H1 (cell line): ENCODE measurements around the gene OSBPL9. TPM values are rescaled to one million over a fixed set of nuclear protein-coding genes. Genes with fewer than 3 reads are reported as not detected.

ENCODE experiments used
- CTCF ChIA-PET: fragments of 300-600 bp; sonication (Branson Sonifier 250); formaldehyde crosslinking; loops from one replicate; lab custom pipeline; 2021; ENCODE audit not compliant: partially characterized antibody; lab: Charles Lee
- POLR2A ChIA-PET: fragments of 300-600 bp; sonication (Branson Sonifier 250); formaldehyde crosslinking; loops from one replicate; lab custom pipeline; 2021; ENCODE audit warnings: inconsistent platforms; ENCODE audit not compliant: partially characterized antibody; lab: Charles Lee
- DNase-seq, 2 experiments: peaks; one replicate each; pipeline versions ENCODE4 v3.0.0 to v3.0.0-alpha.2; 2010 to 2022; ENCODE audit warnings: low spot score in 2 of 2, low read depth in 1 of 2, mixed read lengths in 1 of 2
- FAIRE-seq: peaks from 2 replicates; lab custom pipeline; 2011; peaks lifted over from hg19 to GRCh38; lab: Jason Lieb, UNC
- H2AFZ ChIP-seq: 2 replicates; pipeline ENCODE4 v1.8.1; 2012; ENCODE audit warnings: low read length, inconsistent platforms
- H2AK5ac ChIP-seq: 2 replicates; pipeline ENCODE4 v1.6.1; 2013; ENCODE audit warnings: low read depth, low read length
- H2BK120ac ChIP-seq: replicated peaks from 2 replicates; pipeline ENCODE3; 2013; ENCODE audit warnings: low read depth, low read length, inconsistent platforms
- H2BK12ac ChIP-seq: 2 replicates; pipeline ENCODE4 v1.6.1; 2013; ENCODE audit warnings: low read depth, low read length
- H2BK15ac ChIP-seq: 2 replicates; pipeline ENCODE4 v1.6.1; 2013; ENCODE audit warnings: low read length
- H2BK20ac ChIP-seq: 2 replicates; pipeline ENCODE4 v1.6.1; 2013; ENCODE audit warnings: low read length
- H2BK5ac ChIP-seq: 2 replicates; pipeline ENCODE4 v1.6.1; 2013; ENCODE audit warnings: low read depth, low read length
- H3K14ac ChIP-seq: 2 replicates; pipeline ENCODE4 v1.6.1; 2013; ENCODE audit warnings: inconsistent platforms; ENCODE audit not compliant: insufficient read length
- H3K18ac ChIP-seq: 2 replicates; pipeline ENCODE4 v1.6.1; 2013; ENCODE audit warnings: low read length; ENCODE audit errors: extremely low read depth
- H3K23ac ChIP-seq: 2 replicates; pipeline ENCODE4 v1.6.1; 2013; ENCODE audit warnings: inconsistent platforms; ENCODE audit not compliant: insufficient read length
- H3K23me2 ChIP-seq: 2 replicates; pipeline ENCODE4 v1.6.1; 2013; ENCODE audit warnings: low read depth, low read length
- H3K27ac ChIP-seq: 2 replicates; pipeline ENCODE4 v1.6.1; 2011; ENCODE audit warnings: low read depth, low read length, inconsistent platforms
- H3K27me3 ChIP-seq, 4 experiments: replicated peaks in 1 of 4; 1 replicate in 1 of 4; 2 replicates in 3 of 4; pipeline versions ENCODE4 v1.6.1 to v1.8.1; 2011 to 2013; ENCODE audit warnings: low read length in 3 of 4, mild to moderate bottlenecking in 3 of 4, inconsistent platforms in 2 of 4, mixed read lengths in 2 of 4, moderate library complexity in 1 of 4; ENCODE audit not compliant: control insufficient read depth in 3 of 4, insufficient read depth in 3 of 4; ENCODE audit errors: extremely low read depth in 1 of 4
- H3K36me3 ChIP-seq, 4 experiments: 2 replicates each; pipeline versions ENCODE4 v1.6.1 to v1.8.1; 2011 to 2013; ENCODE audit warnings: mild to moderate bottlenecking in 4 of 4, low read length in 3 of 4, moderate library complexity in 2 of 4, control low read depth in 1 of 4, inconsistent platforms in 1 of 4; ENCODE audit not compliant: insufficient read depth in 4 of 4, control insufficient read depth in 2 of 4
- H3K4ac ChIP-seq: replicated peaks from 2 replicates; pipeline ENCODE3; 2013; ENCODE audit warnings: low read length, low read depth, mixed read lengths, inconsistent platforms; ENCODE audit not compliant: insufficient read length
- H3K4me1 ChIP-seq, 4 experiments: replicated peaks in 1 of 4; 1 replicate in 1 of 4; 2 replicates in 3 of 4; pipeline versions ENCODE4 v1.6.1 to v1.8.1; 2011 to 2013; ENCODE audit warnings: low read length in 3 of 4, inconsistent platforms in 2 of 4, mixed read lengths in 1 of 4; ENCODE audit not compliant: insufficient read depth in 4 of 4, control insufficient read depth in 3 of 4
- H3K4me2 ChIP-seq, 2 experiments: 2 replicates each; pipeline versions ENCODE4 v1.6.1 to v1.8.1; 2011 to 2013; ENCODE audit warnings: low read depth in 2 of 2, low read length in 2 of 2, control low read depth in 1 of 2, inconsistent platforms in 1 of 2, mild to moderate bottlenecking in 1 of 2; ENCODE audit not compliant: insufficient read depth in 1 of 2
- H3K4me3 ChIP-seq, 4 experiments: fragments of 200-600, 300-600 bp in 1 of 4; sonication (generic), shearing (Covaris generic), sonication (Bioruptor Twin) in 1 of 4; 2 replicates each; pipeline versions ENCODE4 v1.5.1 to v1.8.1; 2011 to 2016; ENCODE audit warnings: low read length in 4 of 4, low read depth in 3 of 4, control low read depth in 2 of 4, inconsistent platforms in 2 of 4, mild to moderate bottlenecking in 2 of 4, mixed read lengths in 1 of 4, moderate library complexity in 1 of 4; ENCODE audit not compliant: insufficient read depth in 2 of 4; ENCODE audit errors: extremely low read depth in 1 of 4
- H3K56ac ChIP-seq: replicated peaks from 2 replicates; pipeline ENCODE3; 2013; ENCODE audit warnings: low read depth, mild to moderate bottlenecking, mixed read lengths, low read length, inconsistent platforms; ENCODE audit not compliant: insufficient read length
- H3K79me1 ChIP-seq: 2 replicates; pipeline ENCODE4 v1.6.1; 2013; ENCODE audit warnings: low read depth, low read length, control low read depth
- H3K79me2 ChIP-seq, 2 experiments: 2 replicates each; pipeline versions ENCODE4 v1.6.1 to v1.8.1; 2012 to 2013; ENCODE audit warnings: low read length in 2 of 2, mild to moderate bottlenecking in 2 of 2, inconsistent platforms in 1 of 2; ENCODE audit not compliant: insufficient read depth in 2 of 2, control insufficient read depth in 1 of 2
- H3K9ac ChIP-seq, 4 experiments: replicated peaks in 1 of 4; 1 replicate in 1 of 4; 2 replicates in 3 of 4; pipeline versions ENCODE4 v1.6.1 to v1.8.1; 2011 to 2013; ENCODE audit warnings: low read depth in 3 of 4, low read length in 3 of 4, control low read depth in 2 of 4, mild to moderate bottlenecking in 2 of 4, moderate library complexity in 2 of 4, inconsistent platforms in 1 of 4; ENCODE audit errors: extremely low read depth in 1 of 4
- H3K9me3 ChIP-seq, 2 experiments: 2 replicates each; pipeline versions ENCODE4 v1.6.1 to v1.8.1; 2012 to 2013; ENCODE audit warnings: mild to moderate bottlenecking in 2 of 2, moderate library complexity in 2 of 2, control low read depth in 1 of 2, inconsistent platforms in 1 of 2, low read depth in 1 of 2, low read length in 1 of 2, mixed read lengths in 1 of 2; ENCODE audit not compliant: insufficient read depth in 2 of 2
- H4K20me1 ChIP-seq, 2 experiments: replicated peaks in 1 of 2; 2 replicates each; pipeline versions ENCODE3 to v1.8.1; 2011 to 2013; ENCODE audit warnings: inconsistent platforms in 2 of 2, low read length in 2 of 2, mild to moderate bottlenecking in 1 of 2; ENCODE audit not compliant: insufficient read depth in 2 of 2, control insufficient read depth in 1 of 2
- H4K5ac ChIP-seq: 2 replicates; pipeline ENCODE4 v1.6.1; 2013; ENCODE audit warnings: low read length, low read depth, mixed read lengths, inconsistent platforms; ENCODE audit not compliant: insufficient read length
- H4K8ac ChIP-seq: 2 replicates; pipeline ENCODE4 v1.8.0; 2013; ENCODE audit warnings: mild to moderate bottlenecking, moderate library complexity, low read length, inconsistent platforms; ENCODE audit not compliant: insufficient read depth; ENCODE audit errors: extremely low read depth
- H4K91ac ChIP-seq: replicated peaks from 2 replicates; pipeline ENCODE3; 2013; ENCODE audit warnings: low read length, mixed read lengths, inconsistent platforms; ENCODE audit not compliant: insufficient read length
- CEBPB ChIP-seq: IDR thresholded peaks from 2 replicates; pipeline ENCODE4 v1.6.1; 2012; ENCODE audit warnings: low read depth, low read length
- NANOG ChIP-seq: IDR thresholded peaks from 2 replicates; pipeline ENCODE4 v1.6.1; 2011; ENCODE audit warnings: low read length, low read depth, mild to moderate bottlenecking, inconsistent platforms; ENCODE audit not compliant: insufficient read depth, poor library complexity, severe bottlenecking
- SP4 ChIP-seq: IDR thresholded peaks from 2 replicates; pipeline ENCODE4 v1.6.1; 2012; ENCODE audit warnings: low read length, inconsistent platforms
- WGBS, 2 experiments: shearing (Covaris generic) in 1 of 2; methylation state at CpG; one replicate each; pipeline versions ENCODE4 v1.1.6 to v1.1.7; 2013 to 2015; ENCODE audit warnings: low lambda C conversion rate in 2 of 2, mixed read lengths in 2 of 2, inconsistent platforms in 1 of 2, low coverage in 1 of 2, missing lambda C conversion rate in 1 of 2; ENCODE audit not compliant: insufficient replicate concordance in 2 of 2, insufficient coverage in 1 of 2, insufficient read length in 1 of 2; ENCODE audit errors: extremely low coverage in 1 of 2, missing lambda C conversion rate in 1 of 2; 5-methylcytosine and 5-hydroxymethylcytosine counted together
- polyA plus RNA-seq, 7 experiments: library from polyadenylated mRNA; depleted of rRNA in 3 of 7; stranded (reverse) in 5 of 7; unstranded in 2 of 7; fragments of >200 nt in 5 of 7; fragments of 200-250 nt in 2 of 7; gene quantifications; 1 replicate in 5 of 7; 2 replicates in 1 of 7; 4 replicates in 1 of 7; pipeline versions ENCODE4 v1.2.1 to v1.2.3, GENCODE V29; 2011 to 2013; ENCODE audit warnings: missing spikeins in 2 of 7, mixed read lengths in 2 of 7
- total RNA-seq: library from RNA; stranded (reverse); fragmentation: NEBNext Ultra II Directional; extraction: Animal tissue kit (Norgen Biotek cat#: 25700); gene quantifications from 2 replicates; pipeline ENCODE4 v1.2.1, GENCODE V29; 2021

Gene OSBPL9
- total and polyA plus RNA-seq, 2 of the 8 experiments (the other 6 are each of a cell fraction or from before 2014, with no cell fraction given) = 58.2 to 71.6 TPM

DNA sequence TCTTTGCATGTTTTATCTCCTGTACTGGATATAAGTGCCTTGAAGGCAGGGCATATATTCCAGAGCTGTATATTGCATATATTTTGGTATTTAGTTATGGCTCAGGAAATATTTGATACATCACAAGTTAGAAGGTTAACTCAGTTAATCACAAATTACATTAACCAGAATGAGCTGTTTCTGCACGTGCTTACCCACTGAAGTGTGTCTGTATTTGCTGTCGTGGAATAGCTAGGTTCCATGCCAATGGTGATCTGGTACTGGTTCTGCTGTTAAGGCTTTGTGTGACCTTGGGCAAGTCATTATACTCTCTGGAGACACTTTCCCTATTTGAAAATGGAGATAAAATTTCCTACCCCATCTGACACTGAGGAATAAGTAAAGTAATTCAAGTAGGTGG is 50.7 kb downstream of the OSBPL9 start:
- no peak overlapping the region for H4K5ac ChIP-seq
- no peaks in the 10 kb centered on the region for H3K9me3 ChIP-seq
- no peak overlapping the region for H2AFZ ChIP-seq
- no peaks in the 10 kb centered on the region for H3K79me2 ChIP-seq
- DNase-seq = no peak
- ChIA-PET POLR2A (no interaction called here), CTCF (interaction anchor here (0.6 to 1.6 kb wide), 2 partner anchors 40 to 101 kb away, joined by 3 to 5 read pairs; no protein-coding TSS in a partner anchor)
- H3K4me1 ChIP-seq = peaks cover 0 to 8% (median 0%) of the 10 kb centered on the region in 4 experiments; a peak in 1 of 7 replicates
- H3K23ac ChIP-seq = no peak overlapping the region
- no peak overlapping the region for H2AK5ac ChIP-seq
- no peak overlapping the region for H3K14ac ChIP-seq
- no peak overlapping the region for H3K4me3 ChIP-seq
- no peak overlapping the region for H2BK5ac ChIP-seq
- H3K4ac ChIP-seq = no peak overlapping the region
- no peaks in the 10 kb centered on the region for H3K79me1 ChIP-seq
- H2BK20ac ChIP-seq = no peak overlapping the region
- no peak for FAIRE-seq
- H2BK12ac ChIP-seq = no peak overlapping the region
- 90% methylated on average over 2 of the region's 2 CpGs; no CpG with 5 or more reads in 1 of the 2 experiments for WGBS, 2 experiments
- H3K18ac ChIP-seq = no peak overlapping the region
- no peaks in the 10 kb centered on the region for H3K23me2 ChIP-seq
- no peak overlapping the region for H3K4me2 ChIP-seq
- no peak overlapping the region for H2BK120ac ChIP-seq
- H4K20me1 ChIP-seq = no peaks in the 10 kb centered on the region
- no peak overlapping the region for H3K9ac ChIP-seq
- no peak overlapping the region for H4K8ac ChIP-seq
- no peaks in the 10 kb centered on the region for H3K27me3 ChIP-seq
- H3K36me3 ChIP-seq = no peaks in the 10 kb centered on the region
- H3K27ac ChIP-seq = no peak overlapping the region
- TF ChIP-seq SP4 (no peak), NANOG (no peak), CEBPB (no peak)
- H3K56ac ChIP-seq = no peak overlapping the region
- H2BK15ac ChIP-seq = no peak overlapping the region
- H4K91ac ChIP-seq = no peak overlapping the region
